Measurements from ENCODE around the gene MTAP. TPM values are rescaled to one million over a fixed set of nuclear protein-coding genes. Genes with fewer than 3 reads are reported as not detected.

MTAP gene
- total and polyA plus RNA-seq, 11 donors, result 5.4 to 27.3 (median 18.1) TPM

- Histone ChIP-seq H3K4me1 (no peaks in the 10 kb centered on the region), H3K36me3 (peaks cover 0 to 19% (median 0%) of the 10 kb centered on the region in 9 donors), H3K27me3 (no peaks in the 10 kb centered on the region), H3K27ac (no peak overlapping the region), H3K9me3 (peaks cover 0 to 74% (median 22%) of the 10 kb centered on the region in 12 donors), H3K4me3 (no peak overlapping the region)
- no peak for DNase-seq
- intact Hi-C loops (cut with DNase I), result no loop called here
- ATAC-seq, result no peak
- WGBS, 4 donors, result 92 to 98% (median 96%) methylated on average over 3 of the region's 3 CpGs
- TF ChIP-seq POLR2A (IDR thresholded peaks at IDR 0.05), result no peak
- TF ChIP-seq CTCF (IDR thresholded peaks at IDR 0.05), result no peak
These were observed 104.4 kb downstream of the MTAP start for GRCh38 chr9:21906881-21907280.

- peaks cover 0 to 13% (median 0%) of the 10 kb centered on the region in 12 donors for H3K4me1 ChIP-seq
- peaks cover 0 to 4% (median 0%) of the 10 kb centered on the region in 12 donors for H3K9me3 ChIP-seq
- intact Hi-C loops (cut with DNase I), result loop anchor here in 1 of 10 donors (10.0 kb wide), 1 partner anchor 85 kb away; no protein-coding TSS in a partner anchor
- no peak for DNase-seq
- no peak for TF ChIP-seq CTCF (IDR thresholded peaks at IDR 0.05)
- peak overlapping the region in 1 of 12 donors; percentile 12 for H3K27ac ChIP-seq
- no peaks in the 10 kb centered on the region for H3K27me3 ChIP-seq
- no peak overlapping the region for H3K4me3 ChIP-seq
- WGBS, 4 donors, result 36 to 45% (median 39%) methylated on average over 4 of the region's 4 CpGs
- ATAC-seq, result no peak
- no peaks in the 10 kb centered on the region for H3K36me3 ChIP-seq
These were observed 117.2 kb downstream of the MTAP start for GRCh38 chr9:21919377-21920362.

- no peak for DNase-seq
- Histone ChIP-seq H3K4me3 (no peak overlapping the region), H3K9me3 (no peaks in the 10 kb centered on the region), H3K27ac (no peak overlapping the region), H3K36me3 (no peaks in the 10 kb centered on the region), H3K4me1 (peaks cover 0 to 13% (median 0%) of the 10 kb centered on the region in 12 donors), H3K27me3 (no peaks in the 10 kb centered on the region)
- intact Hi-C loops (cut with DNase I), result no loop called here
- 83 to 100% (median 95%) methylated on average over 1 of the region's 1 CpG for WGBS, 4 donors
- TF ChIP-seq POLR2A (IDR thresholded peaks at IDR 0.05) (no peak), CTCF (IDR thresholded peaks at IDR 0.05) (no peak)
- no peak for ATAC-seq
These were observed 121.3 kb downstream of the MTAP start for GRCh38 chr9:21923694-21924093.

GRCh38 chr9:21927752-21928151 is 125.3 kb downstream of the MTAP start:
- no peak for DNase-seq
- no peaks in the 10 kb centered on the region for H3K4me1 ChIP-seq

More at GRCh38 chr9:21927752-21928151, 125.3 kb downstream of the MTAP start:
- H3K27me3 ChIP-seq, result no peaks in the 10 kb centered on the region
- TF ChIP-seq CTCF (IDR thresholded peaks at IDR 0.05) (no peak), POLR2A (IDR thresholded peaks at IDR 0.05) (no peak)
- no peak overlapping the region for H3K4me3 ChIP-seq
- ATAC-seq, result no peak
- peaks cover 0 to 12% (median 4%) of the 10 kb centered on the region in 9 donors for H3K36me3 ChIP-seq
- H3K27ac ChIP-seq, result no peak overlapping the region
- no peaks in the 10 kb centered on the region for H3K9me3 ChIP-seq
- intact Hi-C loops (cut with DNase I), result loop anchor here in 1 of 10 donors (5.0 kb wide), 1 partner anchor 50 kb away; no protein-coding TSS in a partner anchor
